ENCODE measurements around the gene TBX10. TPM values are rescaled to one million over a fixed set of nuclear protein-coding genes. Genes with fewer than 3 reads are reported as not detected.
A peak's percentile ranks its signal among the peaks of the same experiment; 100 is the strongest.

The TBX10 gene
- total and polyA plus RNA-seq, 5 donors from 2014 or later, result not detected

- Histone ChIP-seq H3K9me3 (ENCODE audit: control insufficient read depth in 2 of 2, low read length in 2 of 2) (no peaks in the 10 kb centered on the region), H3K27ac (ENCODE audit: insufficient read depth, low read length, poor library complexity, severe bottlenecking) (no peak overlapping the region), H3K4me1 (ENCODE audit: control insufficient read depth, insufficient read depth, low read length, poor library complexity, severe bottlenecking) (peaks cover 14% of the 10 kb centered on the region), H3K36me3 (ENCODE audit: control insufficient read depth, insufficient read depth, low read length) (no peaks in the 10 kb centered on the region), H3K4me3 (ENCODE audit: low read depth, low read length) (no peak overlapping the region), H3K27me3 (ENCODE audit: control insufficient read depth, insufficient read depth, low read length) (no peaks in the 10 kb centered on the region)
- Mint-ChIP-seq H3K27ac (peak overlapping the region; percentile 8 to 78 (median 28)), H3K27me3 (peaks cover 8% of the 10 kb centered on the region), H3K36me3 (peaks cover 6% of the 10 kb centered on the region), H3K9me3 (peaks cover 0 to 2% (median 0%) of the 10 kb centered on the region in 7 donors), H3K4me1 (peaks cover 8 to 44% (median 23%) of the 10 kb centered on the region in 4 donors), H3K4me3 (peak overlapping the region in 2 of 4 donors; percentile 30 to 66)
- ATAC-seq (ENCODE audit: low read depth in 2 of 2) (no peak), DNase-seq (no peak)
These were observed 52.9 kb downstream of the TBX10 start for GRCh38 chr11:67586568-67587250.

GRCh38 chr11:67585911-67586310, 53.7 kb downstream of the TBX10 start:
- Mint-ChIP-seq H3K9me3 (peaks cover 0 to 2% (median 0%) of the 10 kb centered on the region in 7 donors), H3K27me3 (peaks cover 14% of the 10 kb centered on the region), H3K27ac (peak overlapping the region; percentile 53 to 90 (median 88)), H3K4me3 (peak overlapping the region; percentile 20 to 89 (median 65)), H3K36me3 (peaks cover 6% of the 10 kb centered on the region), H3K4me1 (peaks cover 9 to 44% (median 23%) of the 10 kb centered on the region in 4 donors)
- no peak overlapping the region for H3K4me3 ChIP-seq (ENCODE audit: low read depth, low read length)
- H3K36me3 ChIP-seq (ENCODE audit: control insufficient read depth, insufficient read depth, low read length), result no peaks in the 10 kb centered on the region
- no peak for DNase-seq
- H3K27me3 ChIP-seq (ENCODE audit: control insufficient read depth, insufficient read depth, low read length), result no peaks in the 10 kb centered on the region
- no peak overlapping the region for H3K27ac ChIP-seq (ENCODE audit: insufficient read depth, low read length, poor library complexity, severe bottlenecking)
- peaks cover 14% of the 10 kb centered on the region for H3K4me1 ChIP-seq (ENCODE audit: control insufficient read depth, insufficient read depth, low read length, poor library complexity, severe bottlenecking)
- no peaks in the 10 kb centered on the region for H3K9me3 ChIP-seq (ENCODE audit: control insufficient read depth in 2 of 2, low read length in 2 of 2)
- no peak for ATAC-seq (ENCODE audit: low read depth in 2 of 2)

GRCh38 chr11:67584881-67585873, 54.4 kb downstream of the TBX10 start:
- Mint-ChIP-seq H3K4me3 (peak overlapping the region; percentile 55 to 89 (median 75)), H3K27me3 (peaks cover 18% of the 10 kb centered on the region), H3K9me3 (peaks cover 0 to 2% (median 0%) of the 10 kb centered on the region in 7 donors), H3K36me3 (peaks cover 6% of the 10 kb centered on the region), H3K27ac (peak overlapping the region; percentile 53 to 90 (median 88)), H3K4me1 (peaks cover 9 to 44% (median 23%) of the 10 kb centered on the region in 4 donors)
- no peaks in the 10 kb centered on the region for H3K9me3 ChIP-seq (ENCODE audit: control insufficient read depth in 2 of 2, low read length in 2 of 2)
- DNase-seq (no peak), ATAC-seq (ENCODE audit: low read depth in 2 of 2) (no peak)
- H3K27me3 ChIP-seq (ENCODE audit: control insufficient read depth, insufficient read depth, low read length), result no peaks in the 10 kb centered on the region
- H3K27ac ChIP-seq (ENCODE audit: insufficient read depth, low read length, poor library complexity, severe bottlenecking), result peak overlapping the region; percentile 79
- no peaks in the 10 kb centered on the region for H3K36me3 ChIP-seq (ENCODE audit: control insufficient read depth, insufficient read depth, low read length)
- peaks cover 14% of the 10 kb centered on the region for H3K4me1 ChIP-seq (ENCODE audit: control insufficient read depth, insufficient read depth, low read length, poor library complexity, severe bottlenecking)
- H3K4me3 ChIP-seq (ENCODE audit: low read depth, low read length), result no peak overlapping the region

- Histone ChIP-seq H3K9me3 (ENCODE audit: control insufficient read depth in 2 of 2, low read length in 2 of 2) (no peaks in the 10 kb centered on the region), H3K27ac (ENCODE audit: insufficient read depth, low read length, poor library complexity, severe bottlenecking) (peak overlapping the region; percentile 79), H3K4me1 (ENCODE audit: control insufficient read depth, insufficient read depth, low read length, poor library complexity, severe bottlenecking) (peaks cover 14% of the 10 kb centered on the region), H3K27me3 (ENCODE audit: control insufficient read depth, insufficient read depth, low read length) (no peaks in the 10 kb centered on the region), H3K36me3 (ENCODE audit: control insufficient read depth, insufficient read depth, low read length) (no peaks in the 10 kb centered on the region), H3K4me3 (ENCODE audit: low read depth, low read length) (peak overlapping the region; percentile 24)
- H3K36me3 Mint-ChIP-seq, result peaks cover 6% of the 10 kb centered on the region
- ATAC-seq (ENCODE audit: low read depth in 2 of 2) (peak in 1 of 2 donors; percentile 3), DNase-seq (peak in 1 of 3 donors; percentile 39)
- H3K4me1 Mint-ChIP-seq, result peaks cover 12 to 48% (median 26%) of the 10 kb centered on the region in 4 donors
- peak overlapping the region in 2 of 3 donors; percentile 83 to 90 for H3K27ac Mint-ChIP-seq
- H3K4me3 Mint-ChIP-seq, result peak overlapping the region; percentile 55 to 89 (median 73)
- peaks cover 26% of the 10 kb centered on the region for H3K27me3 Mint-ChIP-seq
- H3K9me3 Mint-ChIP-seq, result peaks cover 0 to 2% (median 0%) of the 10 kb centered on the region in 7 donors
These were observed 55.2 kb downstream of the TBX10 start for GRCh38 chr11:67584205-67584880.

- Histone ChIP-seq H3K27ac (ENCODE audit: insufficient read depth, low read length, poor library complexity, severe bottlenecking) (peak within 1 kb of the TSS; percentile 79), H3K27me3 (ENCODE audit: control insufficient read depth, insufficient read depth, low read length) (no peaks in the 10 kb centered on the region), H3K9me3 (ENCODE audit: control insufficient read depth in 2 of 2, low read length in 2 of 2) (no peaks in the 10 kb centered on the region), H3K36me3 (ENCODE audit: control insufficient read depth, insufficient read depth, low read length) (no peaks in the 10 kb centered on the region), H3K4me3 (ENCODE audit: low read depth, low read length) (peak within 1 kb of the TSS; percentile 24), H3K4me1 (ENCODE audit: control insufficient read depth, insufficient read depth, low read length, poor library complexity, severe bottlenecking) (peaks cover 14% of the 10 kb centered on the region)
- Mint-ChIP-seq H3K36me3 (peaks cover 6% of the 10 kb centered on the region), H3K4me3 (peak within 1 kb of the TSS; percentile 84 to 95 (median 88)), H3K9me3 (peaks cover 0 to 4% (median 0%) of the 10 kb centered on the region in 7 donors), H3K27me3 (peaks cover 34% of the 10 kb centered on the region), H3K4me1 (peaks cover 16 to 52% (median 29%) of the 10 kb centered on the region in 4 donors), H3K27ac (peak within 1 kb of the TSS; percentile 73 to 90 (median 90))
- DNase-seq, result peak; percentile 62 to 83 (median 65)
- ATAC-seq (ENCODE audit: low read depth in 2 of 2), result peak; percentile 81 to 85
These were observed 56.0 kb downstream of the TBX10 start, which contains the start of gene GSTP1 for GRCh38 chr11:67583247-67584204. Gene GSTP1, plus strand, starts transcription at chr11:67583812. Its CDS starts 32 bp downstream, at chr11:67583844.

- H3K4me1 ChIP-seq (ENCODE audit: control insufficient read depth, insufficient read depth, low read length, poor library complexity, severe bottlenecking), result peaks cover 14% of the 10 kb centered on the region
- H3K4me1 Mint-ChIP-seq, result peaks cover 16 to 41% (median 28%) of the 10 kb centered on the region in 4 donors
- peaks cover 42% of the 10 kb centered on the region for H3K27me3 Mint-ChIP-seq
- no peak for DNase-seq
- peaks cover 0 to 4% (median 0%) of the 10 kb centered on the region in 7 donors for H3K9me3 Mint-ChIP-seq
- H3K27ac ChIP-seq (ENCODE audit: insufficient read depth, low read length, poor library complexity, severe bottlenecking), result no peak overlapping the region
- H3K9me3 ChIP-seq (ENCODE audit: control insufficient read depth in 2 of 2, low read length in 2 of 2), result no peaks in the 10 kb centered on the region
- H3K36me3 ChIP-seq (ENCODE audit: control insufficient read depth, insufficient read depth, low read length), result no peaks in the 10 kb centered on the region
- H3K4me3 ChIP-seq (ENCODE audit: low read depth, low read length), result peak overlapping the region; percentile 26
- peak overlapping the region; percentile 48 to 86 (median 76) for H3K4me3 Mint-ChIP-seq
- peak overlapping the region; percentile 55 to 73 (median 65) for H3K27ac Mint-ChIP-seq
- H3K36me3 Mint-ChIP-seq, result peaks cover 6% of the 10 kb centered on the region
- H3K27me3 ChIP-seq (ENCODE audit: control insufficient read depth, insufficient read depth, low read length), result no peaks in the 10 kb centered on the region
- ATAC-seq (ENCODE audit: low read depth in 2 of 2), result no peak
These were observed 57.6 kb downstream of the TBX10 start for GRCh38 chr11:67582011-67582410.
